GM12878 (cell line): Measurements from ENCODE around the gene MILR1. TPM values are rescaled to one million over a fixed set of nuclear protein-coding genes. Genes with fewer than 3 reads are reported as not detected.

ENCODE experiments used
- ATAC-seq: fragments of 200-7000 bp; cut with Tn5 transposase; 3 replicates; pipeline ENCODE4 v1.9.1; 2020; ENCODE audit warnings: mild to moderate bottlenecking, moderate library complexity
- BruUV-seq: library from RNA; stranded (reverse); fragments of 400-500 nt; replicated peaks from 2 replicates; lab custom pipeline; 2021; lab: Mats Ljungman, UMichigan
- CTCF ChIA-PET: fragments of 300-600 bp; sonication (Branson Sonifier 250); formaldehyde crosslinking; extraction: SDS; loops from one replicate; lab custom pipeline; 2021; ENCODE audit warnings: inconsistent platforms; lab: Yijun Ruan, JAX
- POLR2A ChIA-PET: fragments of 350-600 bp; formaldehyde crosslinking; extraction: SDS; loops from one replicate; lab custom pipeline; 2021; ENCODE audit warnings: inconsistent platforms; lab: Charles Lee
- RAD21 ChIA-PET: fragments of 300-600 bp; sonication (Branson Sonifier 250); formaldehyde crosslinking; loops from one replicate; lab custom pipeline; 2023; ENCODE audit warnings: antibody characterized with exemption; ENCODE audit not compliant: unreplicated experiment; lab: Charles Lee
- SMC1A ChIA-PET: fragments of 300-600 bp; sonication (Branson Sonifier 250); formaldehyde crosslinking; loops from one replicate; lab custom pipeline; 2023; ENCODE audit not compliant: unreplicated experiment, uncharacterized antibody; lab: Charles Lee
- DNase-seq: peaks from one replicate; pipeline ENCODE4 v3.0.0-alpha.2; 2011; ENCODE audit warnings: low read depth, low spot score
- FAIRE-seq: peaks from 3 replicates; lab custom pipeline; 2011; peaks lifted over from hg19 to GRCh38; lab: Jason Lieb, UNC
- H2AFZ ChIP-seq: 2 replicates; pipeline ENCODE4 v1.6.0; 2011; ENCODE audit warnings: low read depth, low read length, control low read depth; ENCODE audit not compliant: control insufficient read depth
- H3K27ac ChIP-seq: 2 replicates; pipeline ENCODE4 v1.5.1; 2011; ENCODE audit warnings: control low read depth; ENCODE audit not compliant: control insufficient read depth, insufficient read depth
- H3K27me3 ChIP-seq, 2 experiments: replicated peaks in 1 of 2; 2 replicates each; pipeline versions ENCODE4 v1.6.0 to v1.6.1; 2011; ENCODE audit warnings: low read length in 1 of 2; ENCODE audit not compliant: control insufficient read depth in 2 of 2, insufficient read depth in 2 of 2
- H3K36me3 ChIP-seq, 2 experiments: 2 replicates each; pipeline ENCODE4 v1.5.1; 2011; ENCODE audit warnings: low read length in 1 of 2; ENCODE audit not compliant: control insufficient read depth in 2 of 2, insufficient read depth in 2 of 2
- H3K4me1 ChIP-seq: 2 replicates; pipeline ENCODE4 v1.6.1; 2011; ENCODE audit warnings: mild to moderate bottlenecking, low read length, moderate library complexity, mixed read lengths; ENCODE audit not compliant: control insufficient read depth, insufficient read depth
- H3K4me2 ChIP-seq: 2 replicates; pipeline ENCODE4 v1.6.0; 2011; ENCODE audit warnings: control low read depth; ENCODE audit not compliant: control insufficient read depth, insufficient read depth
- H3K4me3 ChIP-seq: fragments of 200-600 bp; sonication (generic); 2 replicates; pipeline ENCODE4 v1.5.1; 2016
- H3K79me2 ChIP-seq: 2 replicates; pipeline ENCODE4 v1.6.0; 2011; ENCODE audit warnings: low read length; ENCODE audit not compliant: control insufficient read depth, insufficient read depth
- H3K9ac ChIP-seq: 2 replicates; pipeline ENCODE4 v1.8.0; 2011; ENCODE audit warnings: low read length, control low read depth, mixed read lengths; ENCODE audit not compliant: control insufficient read depth, insufficient read depth
- H3K9me3 ChIP-seq: replicated peaks from 3 replicates; pipeline ENCODE4 v1.5.1; 2011; ENCODE audit warnings: mild to moderate bottlenecking, low read length; ENCODE audit not compliant: control insufficient read depth, insufficient read depth
- H4K20me1 ChIP-seq: 2 replicates; pipeline ENCODE4 v1.6.0; 2011; ENCODE audit not compliant: control insufficient read depth, insufficient read depth
- E2F4 ChIP-seq: IDR thresholded peaks from 2 replicates; pipeline ENCODE4 v1.6.1; 2012; ENCODE audit warnings: low read depth, low read length, improper control_type of control experiment
- GABPA ChIP-seq: IDR thresholded peaks from 2 replicates; pipeline ENCODE4 v1.6.1; 2014; ENCODE audit warnings: antibody characterized with exemption, low read depth, mild to moderate bottlenecking, inconsistent platforms
- JUND ChIP-seq: IDR thresholded peaks from 2 replicates; pipeline ENCODE4 v1.6.1; 2012; ENCODE audit warnings: low read depth, mild to moderate bottlenecking, low read length, improper control_type of control experiment, moderate library complexity
- ZBTB4 ChIP-seq: fragments of 450-650 bp; formaldehyde crosslinking; IDR thresholded peaks from 2 replicates; pipeline ENCODE4 v1.4.0; 2022; ENCODE audit warnings: mild to moderate bottlenecking, moderate library complexity
- ZNF687 ChIP-seq: fragments of 450-650 bp; IDR thresholded peaks from 2 replicates; pipeline ENCODE4 v1.6.1; 2017; ENCODE audit warnings: mild to moderate bottlenecking, moderate library complexity
- WGBS: methylation state at CpG from one replicate; pipeline ENCODE4 v1.1.6; 2016; ENCODE audit warnings: low lambda C conversion rate; ENCODE audit not compliant: insufficient replicate concordance, insufficient coverage; ENCODE audit errors: missing lambda C conversion rate; 5-methylcytosine and 5-hydroxymethylcytosine counted together
- in situ Hi-C: fragments of 300-500 bp; cut with MboI; formaldehyde crosslinking; loops from 9 replicates; pipeline ENCODE4 v1.14.3; 2018; ENCODE audit warnings: mixed read lengths
- intact Hi-C: fragments of 100-400 bp; cut with micrococcal nuclease; formaldehyde crosslinking; loops from one replicate; pipeline ENCODE4 v1.14.2; 2022; ENCODE audit not compliant: unreplicated experiment
- polyA plus RNA-seq, 11 experiments: library from polyadenylated mRNA; depleted of rRNA in 4 of 11; unstranded in 6 of 11; stranded (reverse) in 5 of 11; fragments of >200 nt; fragmentation: Nextera tagmentation in 4 of 11; fragmentation: Illumina TruSeq in 1 of 11; extraction: Ambion mirVana in 4 of 11; extraction: Trizol in 1 of 11; gene quantifications; 1 replicate in 1 of 11; 2 replicates in 10 of 11; pipeline versions ENCODE4 v1.2.1 to v1.2.3, GENCODE V29; 2011 to 2016; ENCODE audit warnings: inconsistent platforms in 2 of 11, missing spikeins in 2 of 11, low read depth in 1 of 11
- total RNA-seq, 4 experiments: library from RNA; depleted of rRNA in 3 of 4; stranded (reverse); fragments of >200 nt in 3 of 4; fragmentation: Illumina TruSeq in 1 of 4; extraction: Trizol in 1 of 4; gene quantifications; 2 replicates each; pipeline versions ENCODE4 v1.2.1 to v1.2.3, GENCODE V29; 2013 to 2021

MILR1 gene
- total and polyA plus RNA-seq, 10 of the 15 experiments (the other 5 are each of a cell fraction or from before 2014, with no cell fraction given) = 2.0 to 47.2 (median 17.2) TPM

GRCh38 chr17:64461788-64462187 lies 12.9 kb downstream of the MILR1 start:
- SMC1A ChIA-PET = interaction anchor here (1.2 kb wide), 1 partner anchor 41 kb away, joined by 4 read pairs; no protein-coding TSS in a partner anchor
- ATAC-seq = no peak
- in situ Hi-C loops = no loop called here
- no peaks in the 10 kb centered on the region for H3K27me3 ChIP-seq
- intact Hi-C loops = no loop called here
- RAD21 ChIA-PET = no interaction called here
- no peak for FAIRE-seq
- no peak overlapping the region for H3K4me3 ChIP-seq
- no peak for DNase-seq
- CTCF ChIA-PET = no interaction called here
- no peaks in the 10 kb centered on the region for H3K36me3 ChIP-seq
- POLR2A ChIA-PET = no interaction called here
- H3K79me2 ChIP-seq = no peaks in the 10 kb centered on the region
- H3K27ac ChIP-seq = no peak overlapping the region
- TF ChIP-seq ZBTB4 (no peak), ZNF687 (no peak), JUND (no peak), GABPA (no peak), E2F4 (no peak)
- no peak overlapping the region for H3K4me2 ChIP-seq
- H3K9ac ChIP-seq = no peak overlapping the region
- no peaks in the 10 kb centered on the region for H4K20me1 ChIP-seq
- peaks cover 10% of the 10 kb centered on the region for H3K4me1 ChIP-seq
- H2AFZ ChIP-seq = no peak overlapping the region
- 56% methylated on average over 6 of the region's 6 CpGs for WGBS
- BruUV-seq = no TSS peak
- no peaks in the 10 kb centered on the region; the same call in 2 of the 3 replicates for H3K9me3 ChIP-seq
